Muscle of arm (tissue), 12 donors: Measurements from ENCODE around the gene WDR72. TPM values are rescaled to one million over a fixed set of nuclear protein-coding genes. Genes with fewer than 3 reads are reported as not detected.
"Not testable (repeated sequence)": the region's sequence is repeated elsewhere in the genome, so short reads cannot be mapped to it uniquely, and the experiment has no call there.

Experiments used
- DNase-seq: peaks from one replicate; pipeline ENCODE4 v3.0.0-alpha.2; 2013
- polyA plus RNA-seq, 12 donors: library from polyadenylated mRNA; unstranded; fragments of 120-200 nt; gene quantifications; one replicate each; pipeline ENCODE4 v1.2.1, GENCODE V29; 2013; ENCODE audit not compliant: insufficient read length in 12 of 12

WDR72 gene
- polyA plus RNA-seq, 12 donors: 0.17 to 1.3 (median 0.25) TPM; not detected in 2

DNA sequence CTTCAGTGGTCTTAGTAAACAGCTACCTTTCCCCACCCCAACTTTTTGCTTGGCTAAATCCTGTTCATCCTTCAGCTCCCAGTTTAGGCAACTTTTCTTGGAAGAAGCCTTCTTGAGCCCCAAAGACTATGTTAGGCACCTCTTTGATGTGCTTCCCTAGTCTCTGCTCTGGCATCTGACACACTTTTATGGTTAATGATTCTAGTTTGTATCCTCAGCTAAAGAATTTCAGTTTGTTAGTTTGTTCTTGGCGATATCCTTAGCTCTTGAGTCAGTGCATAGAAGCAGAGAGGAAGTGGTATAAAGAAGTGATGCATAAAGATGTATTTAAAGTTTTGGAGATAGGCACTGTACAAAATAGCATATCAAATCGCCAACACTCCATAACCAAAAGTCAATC lies 168.4 kb downstream of the WDR72 start:
- no peak for DNase-seq

- DNase-seq: no peak
Measured at GRCh38 chr15:53590380-53590779, 169.1 kb downstream of the WDR72 start.

- no peak for DNase-seq
Measured at GRCh38 chr15:53589520-53590057, 169.9 kb downstream of the WDR72 start.

GRCh38 chr15:53588773-53589172 lies 170.7 kb downstream of the WDR72 start:
- DNase-seq: no peak

DNA sequence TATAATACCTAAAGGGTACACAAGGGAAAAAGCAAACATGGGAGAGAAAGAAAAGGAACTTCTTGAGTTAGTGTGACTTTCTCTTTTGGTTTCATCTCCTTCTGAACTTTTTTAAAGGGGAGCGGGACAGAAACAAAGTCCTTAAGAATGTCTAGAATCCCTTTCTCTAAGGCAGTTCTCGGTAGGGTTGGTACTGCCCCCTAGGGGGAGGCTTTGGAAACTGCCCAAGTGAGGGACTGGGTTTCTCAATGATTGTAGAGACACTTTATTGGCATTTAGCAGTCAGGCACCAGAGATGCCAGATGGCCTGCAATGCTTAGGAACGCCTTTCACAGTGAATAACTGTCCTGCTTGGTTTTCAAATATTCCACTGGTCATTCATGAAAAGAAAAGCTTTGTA lies 172.7 kb downstream of the WDR72 start:
- no peak for DNase-seq

- no peak for DNase-seq
Measured at GRCh38 chr15:53581513-53581912, 177.9 kb downstream of the WDR72 start.

DNA sequence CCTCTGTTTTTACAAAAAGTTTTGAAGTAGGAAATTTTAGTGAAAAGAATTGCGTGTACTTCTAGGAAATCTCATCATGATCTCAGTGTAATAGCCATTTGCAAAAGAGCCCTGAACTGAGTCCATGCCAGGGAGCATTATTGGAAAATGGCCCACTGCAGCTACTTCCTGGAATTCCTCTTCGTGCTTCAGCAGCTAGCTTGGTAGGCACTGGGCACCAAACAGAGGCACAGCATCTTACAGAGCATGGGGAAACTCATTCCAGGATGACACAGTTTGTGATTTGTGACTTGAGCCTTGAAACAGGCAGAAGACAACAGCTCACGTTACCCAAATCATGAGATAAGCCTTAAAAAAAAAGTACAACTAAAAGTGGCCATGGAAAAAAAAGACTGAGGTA lies 179.1 kb downstream of the WDR72 start:
- peak; percentile 12 for DNase-seq

- DNase-seq: no peak
Measured at GRCh38 chr15:53576841-53577240, 182.6 kb downstream of the WDR72 start.

GRCh38 chr15:53573091-53573490 lies 186.4 kb downstream of the WDR72 start:
- DNase-seq: no peak

GRCh38 chr15:53569751-53570480 lies 189.5 kb downstream of the WDR72 start:
- DNase-seq: no peak

GRCh38 chr15:53566912-53567311 lies 192.6 kb downstream of the WDR72 start:
- no peak for DNase-seq

GRCh38 chr15:53565721-53566120 lies 193.7 kb downstream of the WDR72 start:
- no peak for DNase-seq

DNA sequence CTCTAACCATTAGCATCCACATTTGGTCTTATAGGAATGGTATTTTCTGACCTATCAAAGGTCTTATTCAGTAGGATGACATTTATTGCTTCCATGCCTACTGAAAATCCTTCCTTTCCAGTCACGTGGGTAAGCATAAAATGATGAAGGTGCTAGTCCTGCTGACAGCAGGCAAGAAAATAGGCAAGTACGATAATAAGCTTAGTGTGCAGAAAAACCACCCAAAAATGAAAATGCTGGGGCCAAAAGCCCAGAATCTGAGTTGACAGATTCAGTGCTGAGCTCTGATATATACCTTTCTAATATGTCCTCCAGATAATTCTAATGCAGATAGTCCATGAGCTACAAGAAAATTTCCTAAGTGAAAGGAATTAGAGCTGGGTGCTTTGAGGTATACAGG lies 194.8 kb downstream of the WDR72 start:
- no peak for DNase-seq

DNA sequence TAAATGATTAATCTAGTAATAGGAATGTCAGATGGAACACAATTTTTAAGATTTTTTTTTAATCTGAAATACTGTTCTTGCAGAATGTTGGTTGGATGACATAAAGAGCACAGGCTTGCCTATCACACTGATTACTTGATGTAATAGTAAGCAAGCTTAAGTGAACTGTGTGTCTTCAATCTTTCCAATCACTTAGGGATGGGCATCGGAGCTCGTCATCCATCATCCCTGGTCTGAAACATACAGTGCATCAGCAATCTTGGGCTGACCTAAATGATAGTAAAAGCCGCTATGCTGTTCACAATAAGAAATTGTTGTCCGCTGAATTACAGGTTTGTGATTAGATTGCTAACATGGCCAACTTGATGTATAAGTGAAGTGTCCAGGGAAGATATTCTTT lies 195.8 kb downstream of the WDR72 start:
- no peak for DNase-seq

DNA sequence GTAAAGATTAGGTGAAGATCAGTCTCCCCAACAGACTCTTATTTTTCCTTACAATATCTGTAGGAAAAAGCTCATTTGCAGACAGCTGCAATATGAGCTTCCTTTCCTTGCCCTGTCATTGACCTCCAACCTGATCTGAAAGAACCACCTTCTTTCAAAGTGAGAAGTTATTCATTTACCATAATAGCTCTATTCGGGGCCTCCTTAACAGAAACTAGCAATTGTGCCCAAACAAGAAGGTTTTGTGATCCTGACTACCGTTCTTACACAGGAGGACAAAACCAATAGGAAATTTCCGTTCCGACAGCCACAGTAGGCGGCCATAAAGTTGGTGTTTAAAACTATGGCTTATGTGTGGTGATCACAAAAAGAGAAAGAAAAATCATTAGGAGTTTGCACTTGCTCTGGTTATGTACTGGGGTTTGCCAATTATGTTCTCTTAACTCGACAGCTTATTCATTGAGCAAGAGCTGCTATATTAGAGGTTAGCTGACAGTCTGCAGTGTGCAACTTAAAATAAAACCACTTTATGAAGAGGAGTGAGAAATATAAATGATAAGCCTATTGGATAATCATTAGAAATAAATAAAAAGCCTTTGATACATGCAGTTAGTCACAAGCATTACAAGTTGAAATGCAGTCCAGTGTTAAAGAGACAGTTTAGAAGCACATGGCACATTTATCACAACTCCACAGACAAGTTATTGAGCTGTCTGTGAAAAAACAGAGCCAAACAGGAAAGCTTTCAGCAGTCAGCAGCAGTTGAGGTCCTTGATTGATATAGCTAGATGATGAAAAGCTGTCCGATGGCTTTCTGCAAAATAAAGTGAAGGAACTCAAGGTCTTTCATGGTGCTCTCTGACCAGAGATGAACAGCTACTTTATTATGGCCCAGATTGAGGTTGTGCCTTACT lies 199.8 kb downstream of the WDR72 start:
- DNase-seq: no peak

- DNase-seq: no peak
Measured at GRCh38 chr15:53558384-53558783, 201.1 kb downstream of the WDR72 start.

- DNase-seq: no peak
Measured at GRCh38 chr15:53555226-53555625, 204.2 kb downstream of the WDR72 start.

DNA sequence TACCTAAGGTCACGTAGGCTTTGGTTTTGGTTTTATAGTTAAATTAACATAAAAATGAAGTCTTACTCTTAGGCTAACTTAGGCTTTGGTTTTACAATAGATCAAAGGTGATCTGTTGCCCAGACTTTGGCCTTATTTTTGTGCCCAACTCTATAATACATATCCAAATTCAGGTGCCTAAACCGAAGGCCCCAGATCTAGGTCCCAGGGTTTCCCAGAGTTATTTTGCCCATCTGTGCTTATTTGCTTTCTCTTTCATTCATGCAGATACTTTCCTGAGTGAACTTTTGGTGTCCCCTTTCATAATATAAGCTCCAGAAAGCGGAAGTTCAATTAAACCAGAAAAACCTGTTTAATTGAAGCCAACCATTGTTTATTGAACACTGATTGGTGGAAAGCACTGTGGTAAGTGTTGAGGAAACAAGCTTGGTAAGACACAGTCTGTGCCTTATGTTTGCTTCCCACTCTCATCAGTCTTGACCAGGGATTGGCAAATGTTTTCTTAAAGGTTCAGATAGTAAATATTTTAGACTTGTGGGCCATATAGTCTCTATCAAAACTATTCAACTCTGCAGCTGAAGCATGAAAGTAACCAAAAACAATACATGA lies 209.7 kb downstream of the WDR72 start:
- DNase-seq: no peak

DNA sequence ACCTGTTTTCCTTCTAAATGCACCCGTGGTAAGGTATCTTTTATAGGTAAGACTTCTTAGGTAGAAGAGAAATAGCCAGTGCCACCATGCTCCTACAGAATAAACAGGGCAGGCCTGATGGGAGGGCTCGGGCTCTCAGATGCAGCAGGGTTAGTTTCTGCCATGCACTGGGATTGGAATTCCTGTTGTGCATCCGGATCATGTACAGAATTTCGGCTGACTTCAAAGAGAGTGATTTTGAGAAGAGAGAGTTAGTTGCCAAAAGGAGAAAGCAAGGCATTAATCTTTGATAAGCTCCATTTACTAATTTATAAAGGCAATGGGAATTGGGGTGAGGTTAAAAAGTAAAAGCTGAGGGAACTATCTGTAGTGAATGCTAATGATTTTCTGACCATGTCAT lies 211.2 kb downstream of the WDR72 start:
- DNase-seq: no peak

DNA sequence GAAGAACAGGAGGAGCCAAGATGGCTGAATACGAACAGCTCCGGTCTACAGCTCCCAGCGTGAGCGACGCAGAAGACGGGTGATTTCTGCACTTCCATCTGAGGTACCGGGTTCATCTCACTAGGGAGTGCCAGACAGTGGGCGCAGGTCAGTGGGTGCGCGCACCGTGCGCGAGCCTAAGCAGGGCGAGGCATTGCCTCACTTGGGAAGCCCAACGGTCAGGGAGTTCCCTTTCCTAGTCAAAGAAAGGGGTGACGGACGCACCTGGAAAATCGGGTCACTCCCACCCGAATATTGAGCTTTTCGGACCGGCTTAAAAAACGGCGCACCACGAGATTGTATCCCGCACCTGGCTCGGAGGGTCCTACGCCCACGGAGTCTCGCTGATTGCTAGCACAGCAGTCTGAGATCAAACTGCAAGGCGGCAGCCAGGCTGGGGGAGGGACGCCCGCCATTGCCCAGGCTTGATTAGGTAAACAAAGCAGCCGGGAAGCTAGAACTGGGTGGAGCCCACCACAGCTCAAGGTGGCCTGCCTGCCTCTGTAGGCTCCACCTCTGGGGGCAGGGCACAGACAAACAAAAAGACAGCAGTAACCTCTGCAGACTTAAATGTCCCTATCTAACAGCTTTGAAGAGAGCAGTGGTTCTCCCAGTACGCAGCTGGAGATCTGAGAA lies 218.7 kb downstream of the WDR72 start:
- DNase-seq: not testable (repeated sequence)

GRCh38 chr15:53539878-53540277 lies 219.6 kb downstream of the WDR72 start:
- no peak for DNase-seq
